HuH-7.5 (cell line): ENCODE measurements around the gene LYSMD1.
"Not testable (repeated sequence)": the region's sequence is repeated elsewhere in the genome, so short reads cannot be mapped to it uniquely, and the experiment has no call there.

Experiments used
- DNase-seq: peaks from one replicate; pipeline ENCODE4 v3.0.0; 2011; ENCODE audit warnings: low spot score

The LYSMD1 gene

DNA sequence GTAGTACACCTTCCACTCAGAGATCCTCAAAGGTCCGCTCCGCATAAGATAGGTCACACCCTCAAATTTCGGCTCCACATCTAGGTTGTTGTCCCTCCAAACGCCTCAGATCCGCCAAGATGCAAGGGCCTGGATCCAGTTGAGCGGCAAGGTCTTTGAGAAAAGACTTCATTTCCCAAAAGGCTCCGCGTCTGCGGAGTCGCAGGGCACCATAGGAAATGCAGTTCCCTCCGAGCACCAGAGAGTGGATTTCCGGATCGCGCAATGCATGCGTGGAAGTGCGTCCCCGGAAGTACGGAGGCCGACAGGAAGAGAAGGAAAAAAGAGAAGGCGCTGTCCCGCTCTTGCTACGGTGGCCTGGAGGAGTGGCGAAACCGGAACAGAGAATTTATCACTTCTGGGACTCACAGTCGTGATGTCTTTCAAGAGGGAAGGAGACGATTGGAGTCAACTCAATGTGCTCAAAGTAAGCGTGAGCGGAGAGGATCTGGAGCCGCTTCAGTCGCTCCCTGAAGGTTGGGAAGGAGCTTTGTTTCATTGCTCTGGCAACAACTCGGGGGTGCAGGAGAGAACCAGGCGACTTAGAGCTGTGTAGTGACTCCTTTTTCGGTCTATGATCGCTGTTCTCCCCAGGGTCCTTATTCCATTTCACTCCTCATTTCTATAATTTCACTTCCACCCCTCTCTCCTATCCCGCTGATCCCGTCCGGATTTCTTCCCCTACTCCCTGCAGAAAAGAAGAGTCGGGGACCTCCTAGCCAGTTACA, at the start of gene LYSMD1, which contains the start of gene SCNM1:
Gene LYSMD1 (minus strand): TSS at position 165 of the 767 bp plus-strand sequence. CDS start 644 bp downstream, outside the sequence.
Gene SCNM1 (plus strand): TSS at position 407 of the 767 bp plus-strand sequence. CDS start 9 bp downstream, at position 416.
- peak; percentile 87 for DNase-seq

DNA sequence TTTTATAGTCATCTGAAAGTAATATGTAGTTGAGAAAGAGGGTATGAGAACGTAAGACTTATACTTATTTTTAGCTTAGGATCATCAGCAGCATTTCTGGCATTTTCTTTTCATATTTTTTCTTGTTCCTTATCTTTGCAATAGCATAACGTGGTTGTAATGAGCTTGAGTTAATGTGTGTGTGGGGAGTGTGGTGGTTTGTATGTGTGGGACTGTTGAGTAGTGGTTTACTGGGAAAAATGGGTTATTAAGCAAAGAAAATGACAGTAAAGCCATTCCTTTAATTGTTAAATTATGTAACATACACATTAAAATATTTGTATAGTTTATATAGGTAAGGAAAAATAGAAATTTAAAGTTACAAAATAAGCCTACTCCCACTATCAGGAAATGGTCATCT, 47.9 kb upstream of the LYSMD1 start:
- no peak for DNase-seq

GRCh38 chr1:151211972-151212705, 46.4 kb upstream of the LYSMD1 start:
- DNase-seq, result no peak

- no peak for DNase-seq
These were observed 45.1 kb upstream of the LYSMD1 start for GRCh38 chr1:151210830-151211229.

DNA sequence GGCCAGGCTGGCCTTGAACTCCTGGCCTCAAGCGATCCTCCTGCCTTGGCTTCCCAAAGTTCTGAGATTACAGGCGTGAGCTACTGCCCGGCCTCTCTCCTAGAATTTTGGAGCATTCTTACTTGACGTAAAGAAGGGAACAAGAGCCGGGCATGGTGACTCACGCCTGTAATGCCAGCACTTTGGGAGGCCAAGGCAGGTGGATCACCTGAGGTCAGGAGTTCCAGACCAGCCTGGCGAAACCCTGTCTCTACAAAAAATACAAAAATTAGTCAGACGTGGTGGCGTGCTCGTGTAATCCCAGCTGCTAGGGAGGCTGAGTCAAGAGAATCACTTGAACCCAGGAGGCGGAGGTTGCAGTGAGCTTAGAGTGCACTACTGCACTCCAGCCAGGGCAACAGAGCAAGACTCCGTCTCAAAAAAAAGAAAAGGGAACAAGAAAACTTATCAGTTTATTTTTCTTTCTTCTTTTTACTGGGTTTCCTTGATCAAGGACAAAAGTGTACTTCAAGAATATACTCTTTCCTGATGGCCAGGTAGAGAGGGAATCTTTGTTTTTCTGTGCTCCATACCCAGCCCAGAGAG, 39.8 kb upstream of the LYSMD1 start:
- DNase-seq, result not testable (repeated sequence)

DNA sequence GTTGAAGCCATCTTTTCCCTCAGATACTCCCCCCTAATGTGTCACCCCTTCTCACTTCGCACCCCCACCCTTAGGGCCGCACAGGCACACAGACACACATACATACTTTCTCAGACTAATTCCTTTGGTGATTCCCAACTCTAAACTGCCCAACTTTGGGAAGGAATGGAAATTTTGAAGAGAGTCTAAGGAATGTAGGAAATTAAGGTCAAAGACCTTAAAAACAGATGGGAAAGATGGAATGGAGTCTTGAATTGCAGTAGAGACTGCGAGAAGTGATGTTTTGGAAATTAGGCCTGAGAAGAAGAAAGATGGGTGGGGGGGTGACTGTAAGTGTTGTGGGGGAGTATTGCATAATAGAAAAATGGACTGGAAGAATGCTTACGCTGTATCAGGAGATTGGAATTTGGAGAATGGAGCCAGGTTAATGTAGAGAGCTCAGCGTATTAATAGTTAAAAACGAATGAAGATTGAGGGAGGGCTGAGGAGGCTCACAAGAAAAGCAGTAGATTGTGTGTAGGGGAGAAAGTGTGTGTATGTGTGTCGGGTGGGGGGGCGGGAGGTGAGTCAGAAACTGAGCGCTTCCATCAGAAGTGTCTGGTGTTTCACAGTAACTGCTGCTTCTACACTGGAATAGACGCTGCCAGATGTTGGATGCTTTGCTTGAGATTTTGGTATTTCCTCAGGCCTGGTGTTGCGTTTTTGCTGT, 34.3 kb upstream of the LYSMD1 start:
- DNase-seq, result no peak

DNA sequence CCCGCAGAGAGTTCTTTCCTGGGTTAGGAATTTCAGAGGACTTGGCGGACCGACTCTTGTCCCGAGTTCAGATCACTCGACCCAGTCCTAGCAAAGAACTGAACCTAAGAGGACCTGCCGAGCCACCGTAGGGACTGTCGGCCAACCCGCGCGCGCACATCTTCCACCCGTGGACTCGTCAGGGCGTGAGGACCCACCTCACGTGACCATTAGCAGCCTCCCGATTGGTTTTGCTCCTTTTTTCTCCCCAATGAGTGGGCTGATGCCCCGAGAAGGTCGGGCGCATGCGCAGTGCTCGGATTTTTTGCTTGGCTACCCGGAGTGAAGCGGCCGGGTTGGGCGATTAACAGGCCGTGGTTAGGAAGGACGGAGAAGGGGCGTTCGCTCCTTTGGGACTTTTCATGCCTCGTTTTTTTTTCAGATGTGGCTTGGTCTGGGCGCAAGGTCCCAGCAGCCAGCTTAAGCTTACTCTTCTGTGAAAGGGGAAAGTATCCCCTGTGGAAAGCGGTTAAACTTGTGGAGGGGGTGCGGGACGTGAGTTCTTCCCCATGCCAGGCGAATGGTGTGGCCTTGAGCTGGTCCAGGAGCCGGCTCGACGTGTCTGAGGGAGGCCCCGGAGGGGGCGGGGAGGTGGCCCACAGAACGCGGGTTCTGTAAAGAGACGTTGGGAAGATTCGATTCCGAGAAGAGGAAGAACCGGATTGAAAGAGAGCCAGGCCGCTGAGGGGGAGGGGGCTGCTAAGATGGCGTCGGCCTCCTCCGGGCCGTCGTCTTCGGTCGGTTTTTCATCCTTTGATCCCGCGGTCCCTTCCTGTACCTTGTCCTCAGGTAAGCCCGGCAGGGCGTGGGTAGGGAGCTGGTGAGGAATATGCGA, 32.8 kb upstream of the LYSMD1 start, which contains the start of gene PIP5K1A:
Gene PIP5K1A (plus strand): TSS at position 299 of the 874 bp plus-strand sequence. CDS start 445 bp downstream, at position 744.
- DNase-seq, result peak; percentile 92

DNA sequence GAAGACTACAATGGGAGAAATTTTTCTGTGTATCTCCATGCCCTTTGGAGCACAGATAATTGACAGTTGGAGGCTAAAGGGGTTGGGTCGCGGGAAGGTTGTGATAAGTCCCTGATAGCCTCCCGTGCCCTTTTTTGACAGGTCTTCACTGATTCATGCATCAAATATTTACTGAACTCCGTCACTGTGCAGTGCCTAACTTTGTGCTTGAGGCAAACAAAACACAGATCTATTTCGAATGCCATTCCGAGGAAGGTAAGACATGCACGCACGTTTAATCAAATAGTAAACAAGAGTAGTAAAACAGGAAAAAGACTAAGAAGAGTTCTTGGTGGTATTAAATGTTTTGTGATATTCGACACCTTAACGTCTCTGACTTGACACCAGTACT, 32.2 kb upstream of the LYSMD1 start:
- DNase-seq, result no peak

DNA sequence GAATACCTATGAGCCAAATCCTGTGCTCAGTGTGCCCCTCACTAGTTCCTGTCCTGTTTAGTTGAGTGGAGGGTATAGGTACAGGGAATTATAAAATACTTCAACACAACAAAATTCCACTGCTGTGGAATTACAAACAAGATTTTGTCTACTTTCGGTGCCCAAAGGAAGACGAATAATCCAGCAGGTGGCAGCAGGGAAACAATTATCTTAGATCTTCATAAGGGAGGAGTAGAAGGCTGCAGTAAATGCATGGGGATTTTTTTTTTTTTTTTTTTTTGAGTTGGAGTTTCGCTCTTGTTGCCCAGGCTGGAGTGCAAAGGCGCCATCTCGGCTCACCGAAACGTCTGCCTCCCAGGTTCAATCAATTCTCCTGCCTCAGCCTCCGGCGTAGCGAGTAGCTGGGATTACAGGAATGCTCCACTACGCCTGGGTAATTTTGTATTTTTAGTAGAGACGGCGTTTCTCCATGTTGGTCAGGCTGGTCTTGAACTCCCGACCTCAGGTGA, 30.6 kb upstream of the LYSMD1 start:
- no peak for DNase-seq

DNA sequence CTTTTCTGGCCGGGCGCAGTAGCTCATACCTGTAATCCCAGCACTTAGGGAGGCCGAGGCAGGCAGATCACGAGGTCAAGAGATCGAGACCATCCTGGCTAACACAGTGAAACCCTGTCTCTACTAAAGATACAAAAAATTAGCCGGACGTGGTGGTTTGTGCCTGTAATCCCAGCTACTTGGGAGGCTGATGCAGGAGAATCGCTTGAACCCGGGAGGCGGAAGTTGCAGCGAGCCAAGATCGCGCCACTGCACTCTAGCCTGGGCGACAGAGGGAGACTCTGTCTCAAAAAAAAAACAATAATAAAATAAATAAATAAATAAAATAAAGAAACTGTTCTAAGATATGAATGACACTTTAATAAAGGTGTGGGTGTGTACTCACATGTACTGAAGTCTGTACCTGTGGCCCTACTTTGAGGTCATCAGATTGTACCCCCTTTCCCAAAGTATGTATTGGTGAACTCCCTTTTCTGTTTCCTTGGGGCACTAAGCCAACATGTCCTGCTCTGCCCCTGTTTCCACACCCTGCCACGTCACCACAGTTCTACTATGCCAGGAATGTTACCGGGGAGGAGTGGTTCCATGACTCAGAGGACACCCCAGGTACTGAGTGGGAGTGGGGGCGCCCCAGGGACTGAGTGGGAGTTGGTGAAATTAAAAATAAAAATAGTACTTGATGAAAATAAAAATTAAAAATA, 29.3 kb upstream of the LYSMD1 start:
- peak; percentile 44 for DNase-seq

DNA sequence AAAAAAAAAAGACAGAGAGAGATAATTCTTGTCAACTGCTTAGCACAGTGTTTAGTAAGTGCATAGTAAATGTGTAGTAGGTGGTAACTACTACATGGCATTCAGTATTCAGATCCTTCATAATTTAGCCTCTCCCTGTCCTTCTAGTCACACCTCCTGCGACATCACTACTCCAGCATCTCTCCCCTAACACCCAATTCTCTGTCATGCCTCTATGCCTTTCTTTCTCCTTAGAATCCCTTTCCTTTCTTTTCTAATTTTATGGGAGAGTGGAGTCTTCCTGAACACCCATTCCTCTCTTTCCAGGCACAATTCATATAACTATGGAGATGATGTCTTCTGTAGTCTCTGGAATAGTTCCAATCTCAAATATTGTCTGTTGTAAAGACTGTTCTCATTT, 28.2 kb upstream of the LYSMD1 start:
- no peak for DNase-seq

GRCh38 chr1:151193304-151193703, 27.6 kb upstream of the LYSMD1 start:
- no peak for DNase-seq

DNA sequence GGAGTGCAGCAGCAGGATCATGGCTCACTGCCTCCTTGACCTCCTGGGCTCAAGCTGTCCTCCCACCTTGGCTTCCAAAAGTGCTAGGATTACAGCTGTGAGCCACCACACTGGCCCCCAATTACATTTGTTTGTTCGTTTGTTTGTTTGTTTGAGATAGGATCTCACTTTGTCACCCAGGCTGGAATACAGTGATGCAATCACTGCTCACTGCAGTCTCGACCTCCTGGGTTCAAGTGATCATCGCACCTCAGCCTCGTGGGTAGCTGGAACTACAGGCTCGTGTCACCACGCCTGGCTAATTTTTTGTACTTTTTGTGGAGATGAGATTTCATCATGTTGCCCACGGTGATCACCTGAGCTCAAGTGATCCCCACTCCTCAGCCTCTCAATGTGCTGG, 26.3 kb upstream of the LYSMD1 start:
- DNase-seq, result no peak

DNA sequence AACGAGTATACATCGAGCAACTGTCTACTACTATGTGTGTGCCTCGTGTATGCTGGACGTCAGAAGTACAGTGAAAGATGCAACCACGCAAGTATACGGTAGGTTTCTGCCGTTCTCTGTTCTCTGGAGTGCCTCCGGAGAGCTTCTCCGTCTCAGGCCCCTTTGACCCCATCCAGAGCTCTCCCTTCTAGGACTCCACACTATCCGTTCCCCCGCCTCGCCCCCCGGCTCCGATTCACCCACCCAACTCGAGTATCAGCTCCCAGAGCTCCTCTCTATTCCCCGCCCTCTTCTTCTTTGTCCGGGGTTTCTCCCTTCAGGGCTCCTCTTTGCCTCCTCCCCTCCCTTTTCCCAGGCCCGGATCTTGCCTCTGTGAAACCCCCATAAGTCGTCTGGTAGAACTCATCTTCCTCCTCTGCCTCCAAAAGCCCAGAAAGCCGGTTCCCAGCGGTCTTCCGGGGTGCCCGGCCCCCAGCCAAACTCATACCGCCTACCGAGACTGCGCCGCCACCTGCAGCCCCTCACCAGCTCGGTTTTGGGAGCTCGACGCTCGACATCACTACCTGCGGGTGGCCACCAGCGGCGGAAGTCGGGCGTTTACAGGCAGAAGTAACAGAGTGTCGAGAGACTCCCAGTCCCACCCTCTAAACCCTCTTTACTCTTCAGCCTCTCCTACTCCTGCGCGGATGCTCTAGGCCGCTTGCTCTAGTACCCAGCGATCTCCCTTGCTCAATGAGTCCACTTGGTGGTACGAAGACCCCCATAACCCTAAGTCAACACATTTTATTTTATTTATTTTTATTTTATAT, 24.1 kb upstream of the LYSMD1 start, which contains the start of gene VPS72:
Gene VPS72 (minus strand): TSS at position 561 of the 809 bp plus-strand sequence. CDS start 76 bp downstream, at position 485.
- peak; percentile 77 for DNase-seq

- DNase-seq, result not testable (repeated sequence)
These were observed 23.0 kb upstream of the LYSMD1 start for GRCh38 chr1:151188667-151189066.

- no peak for DNase-seq
These were observed 21.5 kb upstream of the LYSMD1 start for GRCh38 chr1:151187205-151187604.

DNA sequence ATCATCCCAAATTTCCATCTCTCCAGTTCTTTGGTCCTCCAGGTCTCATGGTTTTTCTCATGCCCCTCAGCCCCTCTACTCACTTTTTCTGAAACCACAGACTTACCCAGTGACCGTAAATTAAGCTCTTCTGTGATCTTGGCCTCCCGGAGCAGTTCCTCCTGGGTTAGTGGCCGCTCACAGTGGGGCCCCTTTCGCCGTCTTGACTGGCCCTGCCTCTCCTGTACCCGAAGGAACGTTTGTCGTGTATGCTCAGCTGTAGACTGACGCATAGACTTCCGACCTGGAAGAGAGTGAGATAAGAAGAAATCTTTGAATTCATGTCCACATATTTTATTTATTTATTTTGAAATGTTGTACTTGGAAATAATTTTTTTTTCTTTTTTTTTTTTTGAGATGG, 18.5 kb upstream of the LYSMD1 start:
- no peak for DNase-seq

GRCh38 chr1:151176514-151177045, 10.9 kb upstream of the LYSMD1 start:
- DNase-seq, result no peak

GRCh38 chr1:151175863-151176262, 10.2 kb upstream of the LYSMD1 start, which contains the start of gene TMOD4:
Gene TMOD4 (minus strand): TSS chr1:151175981. CDS start chr1:151174875, 1,106 bp downstream.
- peak; percentile 30 for DNase-seq
